Activated CD4-positive, alpha-beta T cell treated with anti-CD3 and anti-CD28 coated beads, Interleukin-2, amount 10 ng/mL, durations not matched to agents 7 days and 5 days (primary cell): Measurements from ENCODE around the gene CCNT2. TPM values are rescaled to one million over a fixed set of nuclear protein-coding genes. Genes with fewer than 3 reads are reported as not detected.
A peak's percentile ranks its signal among the peaks of the same experiment; 100 is the strongest.
"Not testable (repeated sequence)": the region's sequence is repeated elsewhere in the genome, so short reads cannot be mapped to it uniquely, and the experiment has no call there.

Experiments used
- CTCF ChIA-PET: fragments of 350-600 bp; sonication (Branson Sonifier 250); formaldehyde crosslinking; loops from one replicate; lab custom pipeline; 2021; ENCODE audit warnings: antibody characterized with exemption; lab: Charles Lee
- POLR2A ChIA-PET: fragments of 350-600 bp; sonication (Branson Sonifier 250); formaldehyde crosslinking; loops from one replicate; lab custom pipeline; 2021; ENCODE audit warnings: antibody characterized with exemption; lab: Charles Lee
- DNase-seq: peaks from one replicate; pipeline ENCODE4 v3.0.0-alpha.2; 2020
- H3K27ac Mint-ChIP-seq: one replicate; pipeline ENCODE4 v1.8.0; 2021; ENCODE audit warnings: mild to moderate bottlenecking, moderate library complexity, mixed read lengths
- H3K27me3 Mint-ChIP-seq: one replicate; pipeline ENCODE4 v1.8.0; 2021; ENCODE audit warnings: mixed read lengths
- H3K36me3 Mint-ChIP-seq: one replicate; pipeline ENCODE4 v1.8.0; 2021; ENCODE audit warnings: low read depth, mixed read lengths
- H3K4me1 Mint-ChIP-seq: one replicate; pipeline ENCODE4 v1.8.0; 2021; ENCODE audit warnings: mixed read lengths
- H3K4me3 Mint-ChIP-seq: one replicate; pipeline ENCODE4 v1.8.0; 2021; ENCODE audit warnings: mild to moderate bottlenecking, moderate library complexity, mixed read lengths
- H3K9me3 Mint-ChIP-seq: one replicate; pipeline ENCODE4 v1.8.0; 2021; ENCODE audit warnings: mixed read lengths
- total RNA-seq, 2 experiments: library from RNA; stranded (reverse); gene quantifications; one replicate each; pipeline ENCODE4 v1.2.3, GENCODE V29; 2021

CCNT2 gene
- total RNA-seq, 2 experiments from 2014 or later, result 43.5 to 50.4 TPM

- Mint-ChIP-seq H3K4me1 (peaks cover 11% of the 10 kb centered on the region), H3K27me3 (no peaks in the 10 kb centered on the region), H3K9me3 (no peaks in the 10 kb centered on the region), H3K4me3 (no peak overlapping the region), H3K36me3 (peaks cover 51% of the 10 kb centered on the region), H3K27ac (no peak overlapping the region)
- ChIA-PET POLR2A (no interaction called here), CTCF (no interaction called here)
- DNase-seq, result no peak
Measured at GRCh38 chr2:134955744-134956143, 37.1 kb downstream of the CCNT2 start.

- H3K27ac Mint-ChIP-seq, result no peak overlapping the region
- ChIA-PET CTCF (interaction anchor here (1.0 kb wide), 1 partner anchor 9 kb away, joined by 3 read pairs; no protein-coding TSS in a partner anchor), POLR2A (no interaction called here)
- no peaks in the 10 kb centered on the region for H3K9me3 Mint-ChIP-seq
- peaks cover 9% of the 10 kb centered on the region for H3K4me1 Mint-ChIP-seq
- DNase-seq, result no peak
- no peaks in the 10 kb centered on the region for H3K27me3 Mint-ChIP-seq
- H3K36me3 Mint-ChIP-seq, result peaks cover 36% of the 10 kb centered on the region
- H3K4me3 Mint-ChIP-seq, result no peak overlapping the region
Measured at GRCh38 chr2:134957477-134957876, 38.9 kb downstream of the CCNT2 start.

GRCh38 chr2:134967166-134967565, 48.5 kb downstream of the CCNT2 start:
- H3K27me3 Mint-ChIP-seq, H3K4me1 Mint-ChIP-seq, CTCF ChIA-PET, H3K36me3 Mint-ChIP-seq, POLR2A ChIA-PET, H3K27ac Mint-ChIP-seq, H3K4me3 Mint-ChIP-seq: not testable (repeated sequence)
- peak; percentile 7 for DNase-seq
- H3K9me3 Mint-ChIP-seq, result peaks cover 21% of the 10 kb centered on the region

GRCh38 chr2:134973241-134974138, 54.9 kb downstream of the CCNT2 start:
- H3K27me3 Mint-ChIP-seq, result peaks cover 10% of the 10 kb centered on the region
- no peak for DNase-seq
- H3K9me3 Mint-ChIP-seq, result peaks cover 47% of the 10 kb centered on the region
- peak overlapping the region; percentile 21 for H3K27ac Mint-ChIP-seq
- ChIA-PET CTCF (no interaction called here), POLR2A (no interaction called here)
- H3K36me3 Mint-ChIP-seq, result peaks cover 26% of the 10 kb centered on the region
- H3K4me3 Mint-ChIP-seq, result no peak overlapping the region
- H3K4me1 Mint-ChIP-seq, result peaks cover 17% of the 10 kb centered on the region

- no peak for DNase-seq
- Mint-ChIP-seq H3K36me3 (peaks cover 22% of the 10 kb centered on the region), H3K27me3 (peaks cover 12% of the 10 kb centered on the region), H3K27ac (no peak overlapping the region), H3K4me3 (no peak overlapping the region), H3K4me1 (peaks cover 17% of the 10 kb centered on the region), H3K9me3 (peaks cover 36% of the 10 kb centered on the region)
- POLR2A ChIA-PET, result no interaction called here
- CTCF ChIA-PET, result interaction anchor here (0.9 kb wide), 1 partner anchor 10 kb away, joined by 3 read pairs; no protein-coding TSS in a partner anchor
Measured at GRCh38 chr2:134975281-134976009, 56.8 kb downstream of the CCNT2 start.

GRCh38 chr2:134976074-134976702, 57.6 kb downstream of the CCNT2 start:
- peaks cover 17% of the 10 kb centered on the region for H3K4me1 Mint-ChIP-seq
- peaks cover 31% of the 10 kb centered on the region for H3K9me3 Mint-ChIP-seq
- H3K4me3 Mint-ChIP-seq, result no peak overlapping the region
- ChIA-PET POLR2A (no interaction called here), CTCF (interaction anchor here (0.6 to 0.9 kb wide), 3 partner anchors 11 to 757 kb away, joined by 3 to 5 read pairs (median 3); no protein-coding TSS in a partner anchor)
- peaks cover 20% of the 10 kb centered on the region for H3K36me3 Mint-ChIP-seq
- H3K27me3 Mint-ChIP-seq, result peaks cover 10% of the 10 kb centered on the region
- H3K27ac Mint-ChIP-seq, result no peak overlapping the region
- no peak for DNase-seq

GRCh38 chr2:134977104-134977503, 58.5 kb downstream of the CCNT2 start:
- peaks cover 20% of the 10 kb centered on the region for H3K36me3 Mint-ChIP-seq
- H3K4me3 Mint-ChIP-seq, H3K27ac Mint-ChIP-seq, DNase-seq, POLR2A ChIA-PET, H3K27me3 Mint-ChIP-seq: not testable (repeated sequence)
- CTCF ChIA-PET, result interaction anchor here (0.6 to 0.7 kb wide), 2 partner anchors 122 to 758 kb away, joined by 4 to 5 read pairs; no protein-coding TSS in a partner anchor
- H3K9me3 Mint-ChIP-seq, result peaks cover 29% of the 10 kb centered on the region
- peaks cover 17% of the 10 kb centered on the region for H3K4me1 Mint-ChIP-seq

GRCh38 chr2:134979221-134979620, 60.6 kb downstream of the CCNT2 start:
- Mint-ChIP-seq H3K4me3 (no peak overlapping the region), H3K9me3 (peaks cover 24% of the 10 kb centered on the region)
- POLR2A ChIA-PET, result no interaction called here

GRCh38 chr2:134980639-134981038, 62.0 kb downstream of the CCNT2 start:
- H3K36me3 Mint-ChIP-seq, result peaks cover 5% of the 10 kb centered on the region
- ChIA-PET CTCF (no interaction called here), POLR2A (no interaction called here)
- H3K4me1 Mint-ChIP-seq, result peaks cover 6% of the 10 kb centered on the region
- H3K4me3 Mint-ChIP-seq, result no peak overlapping the region
- no peak overlapping the region for H3K27ac Mint-ChIP-seq
- H3K9me3 Mint-ChIP-seq, result peaks cover 24% of the 10 kb centered on the region
- DNase-seq, result no peak
- peaks cover 3% of the 10 kb centered on the region for H3K27me3 Mint-ChIP-seq

More at GRCh38 chr2:134979221-134979620, 60.6 kb downstream of the CCNT2 start:
- CTCF ChIA-PET, result interaction anchor here (0.5 to 1.3 kb wide), 3 partner anchors 9 to 12 kb away, joined by 3 to 4 read pairs (median 3); no protein-coding TSS in a partner anchor
- H3K4me1 Mint-ChIP-seq, result peaks cover 13% of the 10 kb centered on the region
- H3K27me3 Mint-ChIP-seq, result peaks cover 3% of the 10 kb centered on the region
- peaks cover 14% of the 10 kb centered on the region for H3K36me3 Mint-ChIP-seq
- no peak for DNase-seq
- H3K27ac Mint-ChIP-seq, result no peak overlapping the region

- no peak for DNase-seq
- POLR2A ChIA-PET, result no interaction called here
- peaks cover 21% of the 10 kb centered on the region for H3K9me3 Mint-ChIP-seq
- CTCF ChIA-PET, result no interaction called here
- peaks cover 3% of the 10 kb centered on the region for H3K36me3 Mint-ChIP-seq
- H3K4me1 Mint-ChIP-seq, result peaks cover 6% of the 10 kb centered on the region
- H3K27ac Mint-ChIP-seq, result no peak overlapping the region
- no peak overlapping the region for H3K4me3 Mint-ChIP-seq
- H3K27me3 Mint-ChIP-seq, result peaks cover 15% of the 10 kb centered on the region
Measured at GRCh38 chr2:134982603-134983002, 64.0 kb downstream of the CCNT2 start.

GRCh38 chr2:134985061-134985460, 66.4 kb downstream of the CCNT2 start:
- peaks cover 20% of the 10 kb centered on the region for H3K27me3 Mint-ChIP-seq
- H3K4me1 Mint-ChIP-seq, result peaks cover 6% of the 10 kb centered on the region
- no peak overlapping the region for H3K27ac Mint-ChIP-seq
- peaks cover 3% of the 10 kb centered on the region for H3K36me3 Mint-ChIP-seq
- peaks cover 21% of the 10 kb centered on the region for H3K9me3 Mint-ChIP-seq
- ChIA-PET POLR2A (interaction anchor here (0.6 kb wide), 1 partner anchor 20 kb away, joined by 5 read pairs; no protein-coding TSS in a partner anchor), CTCF (no interaction called here)
- DNase-seq, result no peak
- no peak overlapping the region for H3K4me3 Mint-ChIP-seq

- Mint-ChIP-seq H3K36me3 (peaks cover under 1% of the 10 kb centered on the region), H3K27me3 (peaks cover 17% of the 10 kb centered on the region), H3K27ac (no peak overlapping the region), H3K4me3 (no peak overlapping the region), H3K4me1 (no peaks in the 10 kb centered on the region), H3K9me3 (peaks cover 10% of the 10 kb centered on the region)
- CTCF ChIA-PET, result interaction anchor here (0.7 to 2.2 kb wide), 4 partner anchors 11 to 801 kb away, joined by 3 to 6 read pairs (median 3); no protein-coding TSS in a partner anchor
- POLR2A ChIA-PET, result no interaction called here
- DNase-seq, result no peak
Measured at GRCh38 chr2:134988994-134989605, 70.5 kb downstream of the CCNT2 start.
